Activated T-helper 1 cell treated with Interleukin-2 at 50 U/mL for 16 hours (primary cell): Measurements from ENCODE around the gene ZNF260.

Experiments used
- DNase-seq: peaks from one replicate; pipeline ENCODE4 v3.0.0-alpha.2; 2020; ENCODE audit warnings: low read depth

The ZNF260 gene

GRCh38 chr19:36489920-36490415 lies 38.1 kb downstream of the ZNF260 start:
- DNase-seq, result peak; percentile 45

GRCh38 chr19:36489118-36489919 lies 38.8 kb downstream of the ZNF260 start, which contains the start of gene ZNF566:
ZNF566 (minus strand) TSS chr19:36489561; CDS start chr19:36476557, 13,004 bp downstream.
- DNase-seq, result peak; percentile 81

GRCh38 chr19:36488846-36489117 lies 39.3 kb downstream of the ZNF260 start:
- DNase-seq, result peak; percentile 15

GRCh38 chr19:36488118-36488845 lies 39.8 kb downstream of the ZNF260 start:
- DNase-seq, result no peak

- DNase-seq, result no peak
Observed at GRCh38 chr19:36483653-36484052, 44.4 kb downstream of the ZNF260 start.

GRCh38 chr19:36482876-36483275 lies 45.2 kb downstream of the ZNF260 start:
- DNase-seq, result no peak
